OCI-LY7 (cell line): ENCODE results near the gene EXOC6B.

Source experiments
- CTCF ChIP-seq: fragments of 200-600 bp; sonication (generic); conservative IDR thresholded peaks from 2 replicates; pipeline ENCODE4 v1.5.1; 2014; ENCODE audit warnings: mild to moderate bottlenecking, antibody characterized with exemption, low read length, moderate library complexity, mixed read lengths
- EZH2phosphoT487 ChIP-seq: fragments of 200-600 bp; sonication (generic); IDR thresholded peaks from 2 replicates; pipeline ENCODE4 v1.6.1; 2018; ENCODE audit warnings: low read depth, borderline replicate concordance, mild to moderate bottlenecking, mixed run types, antibody characterized with exemption, low read length, moderate library complexity, mixed read lengths

GRCh38 chr2:72326759-72327158 is 499.1 kb downstream of the EXOC6B start:
- TF ChIP-seq CTCF = no peak
- no peak for TF ChIP-seq EZH2phosphoT487
